B cell (primary cell): Measurements from ENCODE around the gene EIF1AD.

ENCODE experiments used
- CTCF ChIP-seq: fragments of 200-600 bp; IDR thresholded peaks from one replicate; pipeline ENCODE4 v1.8.0; 2022; ENCODE audit warnings: antibody characterized with exemption, mild to moderate bottlenecking
- EZH2 ChIP-seq: IDR thresholded peaks from 2 replicates; pipeline ENCODE4 v1.6.1; 2012; ENCODE audit warnings: borderline replicate concordance, low read depth, mild to moderate bottlenecking, moderate library complexity, low read length; ENCODE audit not compliant: insufficient read depth, poor library complexity, severe bottlenecking

- TF ChIP-seq CTCF (no peak), EZH2 (no peak)
These were observed 14.6 kb downstream of the EIF1AD start for GRCh38 chr11:65987336-65987735.
